ENCODE results near the gene NMNAT2.
"Not testable (repeated sequence)": the region's sequence is repeated elsewhere in the genome, so short reads cannot be mapped to it uniquely, and the experiment has no call there.

The NMNAT2 gene

GRCh38 chr1:183251959-183252450, 166.2 kb downstream of the NMNAT2 start:
- no peak for DNase-seq

- no peak for DNase-seq
These were observed 166.8 kb downstream of the NMNAT2 start for GRCh38 chr1:183251101-183251958.

- DNase-seq: no peak
These were observed 168.2 kb downstream of the NMNAT2 start for GRCh38 chr1:183249941-183250452.

- no peak for DNase-seq
These were observed 169.0 kb downstream of the NMNAT2 start for GRCh38 chr1:183248989-183249691.

GRCh38 chr1:183247931-183248330, 170.2 kb downstream of the NMNAT2 start:
- no peak for DNase-seq

GRCh38 chr1:183247484-183247883, 170.7 kb downstream of the NMNAT2 start:
- DNase-seq: no peak

- DNase-seq: no peak
These were observed 171.1 kb downstream of the NMNAT2 start for GRCh38 chr1:183247066-183247465.

GRCh38 chr1:183246436-183246835, 171.7 kb downstream of the NMNAT2 start:
- DNase-seq: no peak

- DNase-seq: no peak
These were observed 172.8 kb downstream of the NMNAT2 start for GRCh38 chr1:183245357-183245756.

- DNase-seq: peak; percentile 51 to 90
These were observed 173.7 kb downstream of the NMNAT2 start for GRCh38 chr1:183244466-183244865.

- DNase-seq: no peak
These were observed 174.8 kb downstream of the NMNAT2 start for GRCh38 chr1:183243161-183244050.

- DNase-seq: no peak
These were observed 175.6 kb downstream of the NMNAT2 start for GRCh38 chr1:183242556-183242955.

GRCh38 chr1:183241471-183241870, 176.7 kb downstream of the NMNAT2 start:
- DNase-seq: no peak

GRCh38 chr1:183240853-183241252, 177.3 kb downstream of the NMNAT2 start:
- not testable (repeated sequence) for DNase-seq

GRCh38 chr1:183240526-183240825, 177.7 kb downstream of the NMNAT2 start:
- no peak for DNase-seq

- peak; percentile 86 to 95 for DNase-seq
These were observed 178.2 kb downstream of the NMNAT2 start for GRCh38 chr1:183239793-183240525.

GRCh38 chr1:183239220-183239742, 178.9 kb downstream of the NMNAT2 start:
- DNase-seq: peak in 1 of 2 experiments; percentile 49

- DNase-seq: no peak
These were observed 180.1 kb downstream of the NMNAT2 start for GRCh38 chr1:183238071-183238470.

- no peak for DNase-seq
These were observed 181.1 kb downstream of the NMNAT2 start for GRCh38 chr1:183237046-183237445.

GRCh38 chr1:183236158-183236725, 181.9 kb downstream of the NMNAT2 start:
- no peak for DNase-seq

- no peak for DNase-seq
These were observed 182.7 kb downstream of the NMNAT2 start for GRCh38 chr1:183235503-183235902.
